H9 (cell line): ENCODE measurements around the gene KIF15. TPM values are rescaled to one million over a fixed set of nuclear protein-coding genes. Genes with fewer than 3 reads are reported as not detected.

Experiments used
- DNase-seq: peaks from one replicate; pipeline ENCODE4 v3.0.0-alpha.2; 2017
- H2AFZ ChIP-seq: one replicate; pipeline ENCODE4 v1.6.1; 2013; ENCODE audit warnings: mild to moderate bottlenecking, low read length, control low read depth, moderate library complexity
- H2AK5ac ChIP-seq: 2 replicates; pipeline ENCODE4 v1.6.1; 2013; ENCODE audit warnings: low read length, control low read depth, mixed read lengths; ENCODE audit not compliant: insufficient read length
- H2BK120ac ChIP-seq: one replicate; pipeline ENCODE4 v1.6.1; 2013; ENCODE audit warnings: low read depth, mild to moderate bottlenecking, low read length, control low read depth, inconsistent platforms; ENCODE audit not compliant: poor library complexity, severe bottlenecking
- H2BK12ac ChIP-seq: 2 replicates; pipeline ENCODE4 v1.6.1; 2013; ENCODE audit warnings: low read length, control low read depth, mixed read lengths, low read depth; ENCODE audit not compliant: insufficient read length
- H2BK15ac ChIP-seq: 2 replicates; pipeline ENCODE4 v1.6.1; 2013; ENCODE audit warnings: low read depth, low read length, control low read depth
- H2BK20ac ChIP-seq: one replicate; pipeline ENCODE4 v1.6.1; 2013; ENCODE audit warnings: low read depth, mild to moderate bottlenecking, low read length, control low read depth, inconsistent platforms; ENCODE audit not compliant: poor library complexity, severe bottlenecking
- H2BK5ac ChIP-seq: 2 replicates; pipeline ENCODE4 v1.6.1; 2013; ENCODE audit warnings: low read length, control low read depth, mixed read lengths; ENCODE audit not compliant: insufficient read length
- H3K14ac ChIP-seq: 2 replicates; pipeline ENCODE4 v1.6.1; 2013; ENCODE audit warnings: low read length, control low read depth; ENCODE audit not compliant: insufficient read depth
- H3K18ac ChIP-seq: 2 replicates; pipeline ENCODE4 v1.6.1; 2013; ENCODE audit warnings: low read depth, mild to moderate bottlenecking, mixed read lengths, low read length, control low read depth; ENCODE audit not compliant: insufficient read length
- H3K23ac ChIP-seq: 2 replicates; pipeline ENCODE4 v1.6.1; 2013; ENCODE audit warnings: low read length, control low read depth, mixed read lengths, low read depth; ENCODE audit not compliant: insufficient read length
- H3K23me2 ChIP-seq: 2 replicates; pipeline ENCODE4 v1.6.1; 2013; ENCODE audit warnings: low read depth, mild to moderate bottlenecking, mixed read lengths, low read length, control low read depth; ENCODE audit not compliant: insufficient read length, poor library complexity, severe bottlenecking
- H3K27ac ChIP-seq: 2 replicates; pipeline ENCODE4 v1.5.1; 2013; ENCODE audit warnings: low read length, control low read depth, mixed read lengths, low read depth; ENCODE audit not compliant: insufficient read length
- H3K27me3 ChIP-seq: 2 replicates; pipeline ENCODE4 v1.6.1; 2013; ENCODE audit warnings: low read length, control low read depth, inconsistent platforms; ENCODE audit not compliant: insufficient read depth
- H3K4ac ChIP-seq: 2 replicates; pipeline ENCODE4 v1.6.1; 2013; ENCODE audit warnings: low read depth, mild to moderate bottlenecking, control low read depth, inconsistent platforms, low read length, moderate library complexity
- H3K4me1 ChIP-seq: 2 replicates; pipeline ENCODE4 v1.6.1; 2013; ENCODE audit warnings: low read length, control low read depth, inconsistent platforms; ENCODE audit not compliant: insufficient read depth
- H3K4me2 ChIP-seq: 2 replicates; pipeline ENCODE4 v1.6.1; 2013; ENCODE audit warnings: low read length, control low read depth, mixed read lengths; ENCODE audit not compliant: insufficient read length, insufficient read depth
- H3K56ac ChIP-seq: 2 replicates; pipeline ENCODE4 v1.6.1; 2013; ENCODE audit warnings: low read depth, mild to moderate bottlenecking, mixed read lengths, low read length, control low read depth; ENCODE audit not compliant: insufficient read length
- H3K79me1 ChIP-seq: 2 replicates; pipeline ENCODE4 v1.6.1; 2013; ENCODE audit warnings: low read depth, mild to moderate bottlenecking, moderate library complexity, low read length, control low read depth, inconsistent platforms; ENCODE audit not compliant: insufficient read depth, poor library complexity, severe bottlenecking
- H3K79me2 ChIP-seq: 2 replicates; pipeline ENCODE4 v1.6.1; 2013; ENCODE audit warnings: low read length, control low read depth, inconsistent platforms; ENCODE audit not compliant: insufficient read depth
- H3K9ac ChIP-seq: 2 replicates; pipeline ENCODE4 v1.6.1; 2013; ENCODE audit warnings: low read length, control low read depth, mixed read lengths; ENCODE audit not compliant: insufficient read length; ENCODE audit errors: extremely low read depth
- H3K9me3 ChIP-seq: one replicate; pipeline ENCODE4 v1.6.1; 2013; ENCODE audit warnings: low read depth, low read length, inconsistent platforms; ENCODE audit not compliant: control insufficient read depth
- H3T11ph ChIP-seq: one replicate; pipeline ENCODE4 v1.6.1; 2013; ENCODE audit warnings: mild to moderate bottlenecking, low read length, control low read depth, inconsistent platforms
- H4K20me1 ChIP-seq: one replicate; pipeline ENCODE4 v1.6.1; 2013; ENCODE audit not compliant: control insufficient read depth, insufficient read length, insufficient read depth
- H4K5ac ChIP-seq: 2 replicates; pipeline ENCODE4 v1.6.1; 2013; ENCODE audit warnings: low read depth, mild to moderate bottlenecking, mixed read lengths, low read length, control low read depth; ENCODE audit not compliant: insufficient read length
- H4K8ac ChIP-seq: replicated peaks from 2 replicates; pipeline ENCODE4 v1.6.1; 2013; ENCODE audit warnings: low read length, control low read depth, mixed read lengths, low read depth; ENCODE audit not compliant: insufficient read length
- H4K91ac ChIP-seq: 2 replicates; pipeline ENCODE4 v1.6.1; 2013; ENCODE audit warnings: low read depth, mild to moderate bottlenecking, moderate library complexity, mixed read lengths, low read length, control low read depth; ENCODE audit not compliant: insufficient read length
- H3K27ac Mint-ChIP-seq, 3 experiments: 2 replicates in 2 of 3; 3 replicates in 1 of 3; pipeline ENCODE4 v1.8.0; 2020 to 2021; ENCODE audit warnings: mixed read lengths in 3 of 3, mild to moderate bottlenecking in 1 of 3, moderate library complexity in 1 of 3
- H3K27me3 Mint-ChIP-seq: 2 replicates; pipeline ENCODE4 v1.8.0; 2021; ENCODE audit warnings: low read depth, mild to moderate bottlenecking, moderate library complexity, mixed read lengths
- H3K36me3 Mint-ChIP-seq, 3 experiments: 2 replicates in 2 of 3; 3 replicates in 1 of 3; pipeline ENCODE4 v1.8.0; 2020 to 2021; ENCODE audit warnings: low read depth in 3 of 3, mixed read lengths in 3 of 3; ENCODE audit not compliant: insufficient read depth in 1 of 3
- H3K4me1 Mint-ChIP-seq, 2 experiments: 2 replicates each; pipeline ENCODE4 v1.8.0; 2020; ENCODE audit warnings: mixed read lengths in 2 of 2
- H3K4me3 Mint-ChIP-seq, 2 experiments: 2 replicates in 1 of 2; 3 replicates in 1 of 2; pipeline ENCODE4 v1.8.0; 2020 to 2021; ENCODE audit warnings: mild to moderate bottlenecking in 2 of 2, mixed read lengths in 2 of 2, moderate library complexity in 1 of 2
- H3K9me3 Mint-ChIP-seq, 2 experiments: 2 replicates in 1 of 2; 3 replicates in 1 of 2; pipeline ENCODE4 v1.8.0; 2020; ENCODE audit warnings: mild to moderate bottlenecking in 2 of 2, mixed read lengths in 2 of 2, moderate library complexity in 1 of 2
- CTCF ChIP-seq: fragments of 200-600 bp; sonication (generic); conservative IDR thresholded peaks from 3 replicates; pipeline ENCODE4 v1.8.0; 2021; ENCODE audit warnings: antibody characterized with exemption, mild to moderate bottlenecking
- WGBS: extraction: QIAGEN DNeasy Blood & Tissue Kit; methylation state at CpG from one replicate; pipeline ENCODE4 v1.1.7; 2013; ENCODE audit warnings: missing lambda C conversion rate, low lambda C conversion rate, mixed read lengths; ENCODE audit not compliant: insufficient read length; ENCODE audit errors: extremely low coverage; 5-methylcytosine and 5-hydroxymethylcytosine counted together
- total RNA-seq: library from RNA; stranded (reverse); gene quantifications from 2 replicates; pipeline ENCODE4 v1.2.1, GENCODE V29; 2021

Gene KIF15
- total RNA-seq, 1 experiment from 2014 or later, result 25.0 TPM

DNA sequence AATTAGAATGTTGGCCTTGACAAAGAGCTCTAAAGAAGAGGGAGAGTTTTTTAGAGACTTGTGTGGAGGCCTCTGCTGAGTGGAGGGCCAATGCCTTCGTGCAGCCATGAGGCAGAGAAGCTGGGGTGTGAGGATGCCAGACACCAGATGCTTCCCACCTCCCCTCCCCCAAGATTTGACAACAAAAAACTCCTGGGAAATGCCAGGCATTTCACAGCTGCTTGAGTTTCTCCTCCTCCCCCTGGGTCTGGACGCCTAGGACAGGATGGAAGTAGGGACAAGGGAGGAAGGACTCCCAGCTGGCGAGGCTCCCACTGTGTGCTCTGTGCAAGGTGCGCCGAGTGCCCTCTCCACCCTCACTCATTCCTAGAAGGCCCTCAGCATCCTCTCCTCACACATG is 132.9 kb downstream of the KIF15 start:
- Histone ChIP-seq H2BK5ac (no peak overlapping the region), H3K27me3 (no peaks in the 10 kb centered on the region), H2BK12ac (no peak overlapping the region), H3K23ac (no peak overlapping the region), H3K4me2 (no peak overlapping the region), H2BK15ac (no peak overlapping the region), H2BK20ac (no peak overlapping the region), H4K20me1 (no peaks in the 10 kb centered on the region), H3K4ac (no peak overlapping the region), H2AFZ (no peak overlapping the region), H3K23me2 (no peaks in the 10 kb centered on the region), H4K8ac (no peak overlapping the region), H3K79me1 (no peaks in the 10 kb centered on the region), H3K79me2 (no peaks in the 10 kb centered on the region), H3K4me1 (no peaks in the 10 kb centered on the region), H2BK120ac (no peak overlapping the region), H3K18ac (peak overlapping the region; percentile 5), H3K14ac (no peak overlapping the region), H3T11ph (no peak overlapping the region), H3K56ac (no peak overlapping the region), H2AK5ac (no peak overlapping the region), H3K27ac (no peak overlapping the region), H4K91ac (no peak overlapping the region), H4K5ac (no peak overlapping the region), H3K9me3 (no peaks in the 10 kb centered on the region), H3K9ac (no peak overlapping the region)
- Mint-ChIP-seq H3K4me1 (peaks cover 11 to 21% of the 10 kb centered on the region in 2 experiments), H3K27ac (no peak overlapping the region), H3K9me3 (no peaks in the 10 kb centered on the region), H3K4me3 (no peak overlapping the region; a peak in 1 of 5 replicates), H3K36me3 (no peaks in the 10 kb centered on the region), H3K27me3 (no peaks in the 10 kb centered on the region)
- no CpG with 5 or more reads among the region's 5 CpGs for WGBS
- TF ChIP-seq CTCF, result no peak
- DNase-seq, result no peak
